HL-60 (cell line): ENCODE measurements around the gene PTPRT.

Experiments used
- DNase-seq, 2 experiments: peaks; one replicate each; pipeline ENCODE4 v3.0.0-alpha.2; 2010 to 2020; ENCODE audit warnings: low read depth in 1 of 2, low spot score in 1 of 2
- H3K27ac ChIP-seq: fragments of 250-450 bp; sonication (Bioruptor Pico); replicated peaks from 2 replicates; pipeline ENCODE4 v1.5.1; 2020; ENCODE audit warnings: mild to moderate bottlenecking, moderate library complexity
- H3K27me3 ChIP-seq: fragments of 250-450 bp; sonication (Bioruptor Pico); 2 replicates; pipeline ENCODE4 v1.5.1; 2021; ENCODE audit warnings: mild to moderate bottlenecking, moderate library complexity; ENCODE audit not compliant: insufficient read depth, poor library complexity, severe bottlenecking
- H3K4me3 ChIP-seq: replicated peaks from 2 replicates; pipeline ENCODE4 v1.5.1; 2011; ENCODE audit warnings: mild to moderate bottlenecking, control low read depth, low read length; ENCODE audit not compliant: insufficient read depth
- CTCF ChIP-seq: IDR thresholded peaks from one replicate; pipeline ENCODE4 v1.5.1; 2011; ENCODE audit warnings: low read length, control low read depth, inconsistent platforms; ENCODE audit not compliant: insufficient read depth
- GABPA ChIP-seq: IDR thresholded peaks from 2 replicates; pipeline ENCODE4 v1.6.1; 2012; ENCODE audit warnings: low read depth
- POLR2AphosphoS5 ChIP-seq: IDR thresholded peaks from 2 replicates; pipeline ENCODE4 v1.6.1; 2012; ENCODE audit warnings: low read depth
- REST ChIP-seq: IDR thresholded peaks from 2 replicates; pipeline ENCODE4 v1.6.1; 2012; ENCODE audit warnings: low read depth; ENCODE audit not compliant: insufficient replicate concordance
- SPI1 ChIP-seq: IDR thresholded peaks from 2 replicates; pipeline ENCODE4 v1.6.1; 2012; ENCODE audit warnings: low read depth, mild to moderate bottlenecking, borderline replicate concordance

PTPRT gene

DNA sequence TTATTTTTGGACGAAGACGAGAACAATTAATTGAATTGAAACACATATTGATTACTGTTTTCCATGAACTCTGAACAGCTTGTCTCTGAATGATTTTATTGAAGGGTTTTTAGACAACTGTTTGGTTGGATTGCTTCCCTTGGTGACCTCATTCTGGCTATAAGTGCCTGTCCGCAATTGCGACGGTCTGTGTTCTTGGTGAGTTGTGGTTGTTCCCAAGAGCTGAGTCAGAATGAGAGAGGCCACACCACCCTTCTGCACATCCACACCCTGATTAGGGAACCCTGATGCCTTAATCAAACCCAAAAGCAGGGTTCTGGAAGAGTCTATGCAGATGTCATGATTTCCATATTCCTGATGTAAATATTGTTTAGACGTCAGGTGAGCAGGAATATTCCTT, 747.0 kb downstream of the PTPRT start:
- TF ChIP-seq GABPA (no peak), REST (no peak), SPI1 (no peak), POLR2AphosphoS5 (no peak)
- H3K27ac ChIP-seq = no peak overlapping the region
- no peak for DNase-seq
- no peaks in the 10 kb centered on the region for H3K27me3 ChIP-seq
- no peak overlapping the region for H3K4me3 ChIP-seq

DNA sequence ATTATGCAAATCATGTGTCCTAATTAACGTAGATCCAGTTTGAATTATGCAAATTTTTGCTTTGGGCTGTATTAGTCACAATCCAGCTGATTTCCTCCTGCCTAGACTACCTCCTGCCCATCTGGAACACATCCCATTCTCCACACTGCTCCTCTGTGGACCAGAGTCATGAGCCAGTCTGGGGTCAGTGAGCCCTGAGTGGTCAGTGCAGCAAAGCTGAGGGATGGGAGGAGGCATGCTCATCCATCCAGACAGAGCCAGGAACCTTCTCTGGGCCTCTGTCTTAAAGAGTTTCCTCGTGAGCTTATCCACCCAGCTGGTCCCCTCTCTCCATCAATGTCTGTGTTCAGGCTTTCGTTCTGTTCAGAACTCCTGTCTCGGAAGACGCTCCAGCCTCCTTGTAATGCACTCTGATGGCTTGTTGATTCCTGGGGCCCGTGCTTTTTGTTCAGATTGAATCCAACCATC, 747.8 kb downstream of the PTPRT start:
- TF ChIP-seq POLR2AphosphoS5 = no peak
- no peak for TF ChIP-seq CTCF
- no peak for TF ChIP-seq GABPA
- TF ChIP-seq REST = no peak
- TF ChIP-seq SPI1 = no peak
- no peaks in the 10 kb centered on the region for H3K27me3 ChIP-seq
- no peak for DNase-seq
- no peak overlapping the region for H3K27ac ChIP-seq
- H3K4me3 ChIP-seq = no peak overlapping the region

- no peak overlapping the region for H3K4me3 ChIP-seq
- H3K27me3 ChIP-seq = no peaks in the 10 kb centered on the region
- no peak overlapping the region for H3K27ac ChIP-seq
- no peak for TF ChIP-seq SPI1
- TF ChIP-seq POLR2AphosphoS5 = no peak
- no peak for TF ChIP-seq REST
- no peak for TF ChIP-seq CTCF
- TF ChIP-seq GABPA = no peak
- DNase-seq = no peak
Observed at GRCh38 chr20:42441196-42441863, 748.4 kb downstream of the PTPRT start.
